ENCODE results near the gene FNDC11. TPM values are rescaled to one million over a fixed set of nuclear protein-coding genes. Genes with fewer than 3 reads are reported as not detected.

FNDC11 gene
- total and polyA plus RNA-seq, 2 of the 13 experiments (the other 11 are each of a cell fraction or from before 2014, with no cell fraction given) = 0.07 TPM; not detected in 1

DNA sequence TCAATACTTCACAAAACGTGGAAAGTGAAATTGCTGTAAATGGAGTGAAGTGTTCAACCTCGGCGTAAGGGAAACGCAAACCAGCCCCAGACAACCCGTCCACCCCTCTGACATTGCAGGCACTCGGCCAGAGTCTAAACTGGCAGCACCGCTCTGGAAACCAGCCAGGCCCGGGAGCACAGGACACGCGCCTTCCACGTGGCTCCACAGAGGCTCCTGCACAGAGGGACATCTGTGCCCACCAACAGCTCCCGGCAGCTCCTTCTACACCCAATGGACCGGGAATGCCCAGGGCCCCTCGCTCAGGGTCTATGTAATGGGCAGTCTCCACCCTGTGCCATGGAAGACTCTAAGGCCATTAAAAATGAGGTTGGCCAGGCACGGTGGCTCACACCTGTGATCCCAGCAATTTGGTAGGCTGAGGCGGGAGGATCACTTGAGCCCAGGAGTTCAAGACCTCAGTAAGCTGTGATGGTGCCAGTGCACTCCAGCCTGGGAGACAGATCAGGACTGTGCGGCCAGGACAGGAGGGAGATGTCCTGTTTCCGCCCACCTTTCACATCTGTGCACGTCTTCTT lies 23.4 kb downstream of the FNDC11 start (continued):
- TF ChIP-seq, protein P1, sequence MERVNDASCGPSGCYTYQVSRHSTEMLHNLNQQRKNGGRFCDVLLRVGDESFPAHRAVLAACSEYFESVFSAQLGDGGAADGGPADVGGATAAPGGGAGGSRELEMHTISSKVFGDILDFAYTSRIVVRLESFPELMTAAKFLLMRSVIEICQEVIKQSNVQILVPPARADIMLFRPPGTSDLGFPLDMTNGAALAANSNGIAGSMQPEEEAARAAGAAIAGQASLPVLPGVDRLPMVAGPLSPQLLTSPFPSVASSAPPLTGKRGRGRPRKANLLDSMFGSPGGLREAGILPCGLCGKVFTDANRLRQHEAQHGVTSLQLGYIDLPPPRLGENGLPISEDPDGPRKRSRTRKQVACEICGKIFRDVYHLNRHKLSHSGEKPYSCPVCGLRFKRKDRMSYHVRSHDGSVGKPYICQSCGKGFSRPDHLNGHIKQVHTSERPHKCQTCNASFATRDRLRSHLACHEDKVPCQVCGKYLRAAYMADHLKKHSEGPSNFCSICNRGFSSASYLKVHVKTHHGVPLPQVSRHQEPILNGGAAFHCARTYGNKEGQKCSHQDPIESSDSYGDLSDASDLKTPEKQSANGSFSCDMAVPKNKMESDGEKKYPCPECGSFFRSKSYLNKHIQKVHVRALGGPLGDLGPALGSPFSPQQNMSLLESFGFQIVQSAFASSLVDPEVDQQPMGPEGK (CRISPR knock-in tag; IDR thresholded peaks at IDR 0.05) = peak; percentile 20; the same call in 1 of the 2 replicates
- TF ChIP-seq YEATS4 (CRISPR knock-in tag; IDR thresholded peaks at IDR 0.05; ENCODE audit: borderline replicate concordance) = peak; percentile 58; the same call in 1 of the 2 replicates
- peak; percentile 42; the same call in 1 of the 2 replicates for TF ChIP-seq HES4 (CRISPR knock-in tag; IDR thresholded peaks at IDR 0.05; ENCODE audit: borderline replicate concordance)
- 0 out of 2 replicates have a peak, but pooled peaks have one; percentile 47 for TF ChIP-seq ZNF430 (CRISPR knock-in tag; IDR thresholded peaks at IDR 0.05)
- no peak for TF ChIP-seq ZNF383 (CRISPR knock-in tag; IDR thresholded peaks at IDR 0.05; ENCODE audit: borderline replicate concordance)
- TF ChIP-seq JDP2 (CRISPR knock-in tag; IDR thresholded peaks at IDR 0.05; ENCODE audit: borderline replicate concordance) = no peak
- TF ChIP-seq POLR2G (IDR thresholded peaks at IDR 0.05; ENCODE audit: low read depth, low read length) = no peak
- 0 out of 2 replicates have a peak, but pooled peaks have one; percentile 26 for TF ChIP-seq ZBTB21 (CRISPR knock-in tag; IDR thresholded peaks at IDR 0.05)
- TF ChIP-seq HNF4A (CRISPR knock-in tag; IDR thresholded peaks at IDR 0.05) = peak; percentile 24; the same call in 1 of the 2 replicates
- no peak for TF ChIP-seq ZNF260 (CRISPR knock-in tag; IDR thresholded peaks at IDR 0.05; ENCODE audit: borderline replicate concordance, low read depth)
- no peak for TF ChIP-seq KMT2A (CRISPR knock-in tag; IDR thresholded peaks at IDR 0.05)
- TF ChIP-seq CENPX (CRISPR knock-in tag; IDR thresholded peaks at IDR 0.05) = no peak
- peak; percentile 92 for TF ChIP-seq SMAD3 (CRISPR knock-in tag; IDR thresholded peaks at IDR 0.05)
- no peak for TF ChIP-seq PITX1 (CRISPR knock-in tag; IDR thresholded peaks at IDR 0.05)
- no peak for TF ChIP-seq REL (CRISPR knock-in tag; conservative IDR thresholded peaks at IDR 0.05)
- TF ChIP-seq TGIF2 (CRISPR knock-in tag; IDR thresholded peaks at IDR 0.05) = peak; percentile 61; the same call in 1 of the 2 replicates
- 0 out of 2 replicates have a peak, but pooled peaks have one; percentile 21 for TF ChIP-seq JUND (CRISPR knock-in tag; IDR thresholded peaks at IDR 0.05)
- TF ChIP-seq NFE2L1 (CRISPR knock-in tag; IDR thresholded peaks at IDR 0.05; ENCODE audit: borderline replicate concordance) = no peak
- TF ChIP-seq, protein P2, sequence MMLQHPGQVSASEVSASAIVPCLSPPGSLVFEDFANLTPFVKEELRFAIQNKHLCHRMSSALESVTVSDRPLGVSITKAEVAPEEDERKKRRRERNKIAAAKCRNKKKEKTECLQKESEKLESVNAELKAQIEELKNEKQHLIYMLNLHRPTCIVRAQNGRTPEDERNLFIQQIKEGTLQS (CRISPR knock-in tag; IDR thresholded peaks at IDR 0.05) = no peak
- TF ChIP-seq, protein P3, sequence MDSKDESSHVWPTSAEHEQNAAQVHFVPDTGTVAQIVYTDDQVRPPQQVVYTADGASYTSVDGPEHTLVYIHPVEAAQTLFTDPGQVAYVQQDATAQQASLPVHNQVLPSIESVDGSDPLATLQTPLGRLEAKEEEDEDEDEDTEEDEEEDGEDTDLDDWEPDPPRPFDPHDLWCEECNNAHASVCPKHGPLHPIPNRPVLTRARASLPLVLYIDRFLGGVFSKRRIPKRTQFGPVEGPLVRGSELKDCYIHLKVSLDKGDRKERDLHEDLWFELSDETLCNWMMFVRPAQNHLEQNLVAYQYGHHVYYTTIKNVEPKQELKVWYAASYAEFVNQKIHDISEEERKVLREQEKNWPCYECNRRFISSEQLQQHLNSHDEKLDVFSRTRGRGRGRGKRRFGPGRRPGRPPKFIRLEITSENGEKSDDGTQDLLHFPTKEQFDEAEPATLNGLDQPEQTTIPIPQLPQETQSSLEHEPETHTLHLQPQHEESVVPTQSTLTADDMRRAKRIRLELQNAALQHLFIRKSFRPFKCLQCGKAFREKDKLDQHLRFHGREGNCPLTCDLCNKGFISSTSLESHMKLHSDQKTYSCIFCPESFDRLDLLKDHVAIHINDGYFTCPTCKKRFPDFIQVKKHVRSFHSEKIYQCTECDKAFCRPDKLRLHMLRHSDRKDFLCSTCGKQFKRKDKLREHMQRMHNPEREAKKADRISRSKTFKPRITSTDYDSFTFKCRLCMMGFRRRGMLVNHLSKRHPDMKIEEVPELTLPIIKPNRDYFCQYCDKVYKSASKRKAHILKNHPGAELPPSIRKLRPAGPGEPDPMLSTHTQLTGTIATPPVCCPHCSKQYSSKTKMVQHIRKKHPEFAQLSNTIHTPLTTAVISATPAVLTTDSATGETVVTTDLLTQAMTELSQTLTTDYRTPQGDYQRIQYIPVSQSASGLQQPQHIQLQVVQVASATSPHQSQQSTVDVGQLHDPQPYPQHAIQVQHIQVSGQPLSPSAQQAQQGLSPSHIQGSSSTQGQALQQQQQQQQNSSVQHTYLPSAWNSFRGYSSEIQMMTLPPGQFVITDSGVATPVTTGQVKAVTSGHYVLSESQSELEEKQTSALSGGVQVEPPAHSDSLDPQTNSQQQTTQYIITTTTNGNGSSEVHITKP (CRISPR knock-in tag; IDR thresholded peaks at IDR 0.05; ENCODE audit: low read depth) = 0 out of 2 replicates have a peak, but pooled peaks have one; percentile 34
- TF ChIP-seq FIP1L1 (IDR thresholded peaks at IDR 0.05; ENCODE audit: borderline replicate concordance, insufficient read depth, low read depth, low read length) = no peak
- TF ChIP-seq ERF (CRISPR knock-in tag; IDR thresholded peaks at IDR 0.05) = peak; percentile 70; the same call in 1 of the 2 replicates
- TF ChIP-seq CCDC6 (CRISPR knock-in tag; IDR thresholded peaks at IDR 0.05) = no peak

Measured in HepG2 (cell line).